Effector memory CD8-positive, alpha-beta T cell (primary cell): ENCODE results near the gene HPN.
A peak's percentile ranks its signal among the peaks of the same experiment; 100 is the strongest.
"Not testable (repeated sequence)": the region's sequence is repeated elsewhere in the genome, so short reads cannot be mapped to it uniquely, and the experiment has no call there.

ENCODE experiments used
- ATAC-seq: fragments of 150-1000 bp; cut with Tn5 transposase; replicated peaks from 2 replicates; pipeline ENCODE4 v1.10.0; 2021; ENCODE audit warnings: mild to moderate bottlenecking, moderate library complexity
- DNase-seq, 3 experiments: peaks; one replicate each; pipeline ENCODE4 v3.0.0; 2021
- H3K27ac Mint-ChIP-seq, 2 donors: one replicate each; pipeline ENCODE4 v1.8.0; 2022; ENCODE audit warnings: mild to moderate bottlenecking in 2 of 2, mixed read lengths in 2 of 2, moderate library complexity in 2 of 2
- H3K27me3 Mint-ChIP-seq, 2 donors: one replicate each; pipeline ENCODE4 v1.8.0; 2022; ENCODE audit warnings: mixed read lengths in 2 of 2
- H3K36me3 Mint-ChIP-seq: one replicate; pipeline ENCODE4 v1.8.0; 2022; ENCODE audit warnings: mild to moderate bottlenecking, moderate library complexity, mixed read lengths; ENCODE audit not compliant: insufficient read depth
- H3K4me1 Mint-ChIP-seq, 2 donors: one replicate each; pipeline ENCODE4 v1.8.0; 2022; ENCODE audit warnings: low read depth in 2 of 2, mixed read lengths in 2 of 2
- H3K4me3 Mint-ChIP-seq, 2 donors: one replicate each; pipeline ENCODE4 v1.8.0; 2022; ENCODE audit warnings: mild to moderate bottlenecking in 2 of 2, mixed read lengths in 2 of 2, moderate library complexity in 2 of 2
- H3K9me3 Mint-ChIP-seq, 2 donors: one replicate each; pipeline ENCODE4 v1.8.0; 2022; ENCODE audit warnings: mixed read lengths in 2 of 2

Gene HPN

DNA sequence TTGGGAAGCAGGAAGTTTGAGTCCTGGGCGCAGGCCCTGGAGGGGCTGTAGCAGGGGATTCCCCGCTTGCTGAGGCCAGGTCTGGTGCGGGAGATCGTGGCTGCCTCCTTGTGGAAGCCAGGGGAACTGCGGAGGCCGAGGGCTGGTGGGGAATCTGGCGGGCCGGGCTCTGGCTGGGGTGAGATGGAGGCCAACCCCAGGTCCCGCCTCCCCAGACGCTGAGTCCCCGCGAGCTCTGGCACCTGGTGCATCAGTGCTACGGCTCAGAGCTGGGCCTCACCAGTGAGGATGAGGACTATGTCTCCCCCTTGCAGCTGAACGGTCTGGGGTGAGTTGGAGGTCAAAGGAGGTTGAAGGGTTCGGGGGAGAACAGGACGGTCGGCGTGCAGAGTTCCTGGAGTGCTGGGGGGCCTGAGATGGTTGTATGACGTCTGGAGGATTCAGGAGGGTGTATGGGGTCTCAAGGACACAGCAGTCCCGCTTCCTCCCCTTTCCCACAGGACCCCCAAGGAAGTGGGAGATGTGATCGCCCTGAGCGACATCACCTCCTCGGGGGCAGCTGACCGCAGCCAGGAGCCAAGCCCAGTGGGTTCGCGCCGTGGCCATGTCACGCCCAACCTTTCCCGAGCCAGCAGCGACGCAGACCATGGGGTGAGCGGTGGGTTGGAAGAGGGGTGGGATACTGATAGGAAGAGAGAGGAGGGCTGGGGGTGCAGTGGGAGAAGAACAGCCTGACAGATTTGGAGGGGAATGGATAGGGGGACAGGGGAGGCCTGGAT is 28.3 kb upstream of the HPN start:
- Mint-ChIP-seq H3K27ac (peak overlapping the region; percentile 95 to 96), H3K4me3 (peak overlapping the region; percentile 75 to 82), H3K36me3 (peaks cover 94% of the 10 kb centered on the region), H3K9me3 (no peaks in the 10 kb centered on the region), H3K27me3 (no peaks in the 10 kb centered on the region), H3K4me1 (peaks cover 54 to 69% of the 10 kb centered on the region in 2 donors)
- ATAC-seq (peak; percentile 67), DNase-seq (peak; percentile 86 to 87 (median 86))

DNA sequence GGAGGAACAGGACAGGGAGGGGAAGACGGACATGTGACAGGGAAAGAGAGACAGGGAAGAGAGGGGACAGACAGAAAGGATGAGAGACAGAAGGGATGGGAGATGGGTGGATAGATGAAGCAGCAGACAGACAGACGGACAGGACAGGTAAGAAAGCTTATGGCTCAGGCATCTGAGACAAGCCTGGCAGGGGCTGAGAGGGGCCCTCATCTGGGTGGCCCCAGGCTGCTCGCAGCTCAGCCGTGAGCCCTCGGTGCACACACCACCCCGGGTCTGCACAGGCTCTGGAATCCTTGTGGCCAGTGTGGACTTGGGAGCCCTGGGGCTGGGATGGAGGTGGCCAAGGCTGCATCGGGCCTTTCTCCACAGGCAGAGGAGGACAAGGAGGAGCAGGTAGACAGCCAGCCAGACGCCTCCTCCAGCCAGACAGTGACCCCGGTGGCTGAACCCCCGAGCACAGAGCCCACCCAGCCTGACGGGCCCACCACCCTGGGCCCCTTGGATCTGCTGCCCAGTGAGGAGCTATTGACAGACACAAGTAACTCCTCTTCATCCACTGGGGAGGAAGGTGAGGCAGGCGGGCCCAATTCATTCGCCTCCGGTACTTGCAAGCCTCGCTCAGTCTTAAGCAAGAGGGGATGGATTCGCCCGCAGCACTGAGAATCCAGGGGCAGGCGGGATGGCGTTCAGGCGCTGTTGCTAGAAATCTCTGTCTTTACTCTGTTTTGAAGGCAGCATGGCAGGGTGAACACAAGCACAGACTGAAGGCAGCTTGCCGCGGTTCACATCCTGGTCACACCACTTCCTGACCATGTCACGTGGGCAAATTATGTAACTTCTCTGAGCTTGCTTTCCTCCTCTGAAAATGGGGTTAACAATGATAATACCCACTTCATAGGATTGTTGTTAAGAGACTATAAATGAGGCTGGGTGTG is 27.4 kb upstream of the HPN start:
- DNase-seq (peak; percentile 63 to 67 (median 66)), ATAC-seq (peak; percentile 66)
- Mint-ChIP-seq H3K27ac (peak overlapping the region; percentile 95 to 96), H3K36me3 (peaks cover 88% of the 10 kb centered on the region), H3K9me3 (no peaks in the 10 kb centered on the region), H3K4me1 (peaks cover 54 to 74% of the 10 kb centered on the region in 2 donors), H3K27me3 (no peaks in the 10 kb centered on the region), H3K4me3 (peak overlapping the region; percentile 75 to 82)

DNA sequence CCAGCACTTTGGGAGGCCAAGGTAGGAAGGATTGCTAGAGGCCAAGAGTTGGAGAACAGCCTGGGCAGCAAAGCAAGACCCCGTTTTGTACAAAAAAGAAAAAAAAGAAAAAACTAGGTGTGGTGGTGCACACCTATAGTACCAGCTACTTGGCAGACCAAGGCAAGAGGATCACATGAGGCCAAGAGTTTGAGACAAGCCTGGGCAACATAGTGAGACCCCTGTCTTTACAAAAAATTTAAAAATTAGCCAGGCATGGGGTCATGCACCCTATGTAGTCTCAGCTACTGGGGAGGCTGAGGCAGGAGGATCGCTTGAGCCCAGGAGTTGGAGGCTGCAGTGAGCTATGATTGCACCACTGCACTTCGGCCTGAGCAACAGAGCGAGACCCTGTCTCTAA is 26.7 kb upstream of the HPN start:
- not testable (repeated sequence) for DNase-seq, H3K27me3 Mint-ChIP-seq, ATAC-seq, H3K9me3 Mint-ChIP-seq
- Mint-ChIP-seq H3K36me3 (peaks cover 89% of the 10 kb centered on the region), H3K27ac (peak overlapping the region; percentile 95 to 96), H3K4me3 (peak overlapping the region; percentile 75 to 82), H3K4me1 (peaks cover 54 to 69% of the 10 kb centered on the region in 2 donors)

DNA sequence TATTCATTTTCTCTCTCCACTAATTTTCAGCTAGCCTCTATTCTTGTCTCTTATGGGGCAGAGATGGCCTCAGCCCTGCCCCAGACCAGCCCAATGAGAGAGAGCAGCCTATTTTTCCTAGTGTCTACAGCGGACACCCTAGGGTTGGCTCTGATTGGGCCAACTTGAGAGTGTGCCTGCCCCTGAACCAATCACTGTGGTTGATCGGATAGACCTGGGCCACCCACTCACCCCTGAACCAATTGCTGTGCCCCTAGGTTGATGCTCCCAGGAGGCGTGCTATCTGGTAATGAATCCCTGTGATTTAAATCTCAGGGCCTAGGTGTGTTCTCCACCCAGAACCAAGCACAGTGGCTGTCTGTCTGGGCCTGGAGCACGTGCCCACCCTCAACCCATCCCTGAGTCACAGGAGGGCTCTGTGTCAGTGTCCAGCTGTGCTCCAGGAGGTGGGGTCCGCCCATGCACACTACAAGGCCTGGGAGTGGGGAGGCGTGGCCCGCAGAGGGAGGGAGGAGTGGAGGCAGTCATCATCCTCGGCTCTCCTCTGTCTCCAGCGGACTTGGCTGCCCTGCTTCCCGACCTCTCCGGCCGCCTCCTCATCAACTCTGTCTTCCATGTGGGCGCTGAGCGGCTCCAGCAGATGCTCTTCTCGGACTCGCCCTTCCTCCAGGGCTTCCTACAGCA is 26.1 kb upstream of the HPN start:
- ATAC-seq (no peak), DNase-seq (no peak)
- H3K4me1 Mint-ChIP-seq = peaks cover 51 to 63% of the 10 kb centered on the region in 2 donors
- H3K9me3 Mint-ChIP-seq = no peaks in the 10 kb centered on the region
- H3K4me3 Mint-ChIP-seq = peak overlapping the region in 1 of 2 donors; percentile 47
- peak overlapping the region; percentile 95 to 96 for H3K27ac Mint-ChIP-seq
- no peaks in the 10 kb centered on the region for H3K27me3 Mint-ChIP-seq
- H3K36me3 Mint-ChIP-seq = peaks cover 89% of the 10 kb centered on the region

DNA sequence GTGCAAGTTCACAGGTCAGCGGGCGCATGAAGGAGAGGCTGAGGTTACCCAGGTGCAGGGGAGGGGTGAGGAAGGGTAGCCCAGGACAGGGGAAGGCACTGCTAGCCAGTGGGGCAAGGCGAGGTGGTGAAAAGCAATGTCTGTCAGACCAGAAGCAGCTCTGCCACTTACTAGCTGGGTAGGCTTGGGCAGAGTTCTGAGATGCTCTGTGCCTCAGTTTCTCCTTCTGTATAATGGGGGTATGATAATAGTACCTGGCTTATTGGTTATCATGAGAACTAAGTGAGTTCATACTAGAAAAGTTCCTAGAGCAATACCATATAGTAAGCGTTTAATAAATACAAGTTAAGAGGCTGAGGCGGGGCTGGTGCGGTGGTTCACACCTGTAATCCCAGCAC is 25.6 kb upstream of the HPN start:
- H3K27me3 Mint-ChIP-seq = no peaks in the 10 kb centered on the region
- peaks cover 48 to 61% of the 10 kb centered on the region in 2 donors for H3K4me1 Mint-ChIP-seq
- peak overlapping the region; percentile 16 to 96 for H3K27ac Mint-ChIP-seq
- no peaks in the 10 kb centered on the region for H3K9me3 Mint-ChIP-seq
- DNase-seq = no peak
- no peak for ATAC-seq
- H3K36me3 Mint-ChIP-seq = peaks cover 89% of the 10 kb centered on the region
- peak overlapping the region in 1 of 2 donors; percentile 47 for H3K4me3 Mint-ChIP-seq

DNA sequence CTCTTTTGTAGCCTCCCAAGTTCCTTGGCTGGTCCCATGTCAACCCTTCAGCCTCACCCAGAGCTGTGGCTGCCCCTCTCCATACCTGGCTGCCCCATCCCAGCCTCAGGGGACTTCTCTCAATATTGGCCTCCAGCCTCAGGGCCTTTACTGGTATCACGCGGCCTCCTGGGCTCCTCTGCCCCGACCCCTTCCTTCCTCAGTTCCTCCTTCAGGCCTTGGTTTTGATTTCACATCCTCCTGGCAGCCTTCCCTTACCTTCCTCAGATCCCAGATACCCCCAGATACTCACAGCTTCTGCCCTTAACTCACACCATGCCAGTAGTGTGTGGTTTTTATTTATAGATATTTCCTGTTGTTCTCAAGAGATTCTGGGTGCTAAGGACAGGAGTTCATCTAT is 24.0 kb upstream of the HPN start:
- peaks cover 88% of the 10 kb centered on the region for H3K36me3 Mint-ChIP-seq
- peaks cover 34 to 49% of the 10 kb centered on the region in 2 donors for H3K4me1 Mint-ChIP-seq
- ATAC-seq = no peak

DNA sequence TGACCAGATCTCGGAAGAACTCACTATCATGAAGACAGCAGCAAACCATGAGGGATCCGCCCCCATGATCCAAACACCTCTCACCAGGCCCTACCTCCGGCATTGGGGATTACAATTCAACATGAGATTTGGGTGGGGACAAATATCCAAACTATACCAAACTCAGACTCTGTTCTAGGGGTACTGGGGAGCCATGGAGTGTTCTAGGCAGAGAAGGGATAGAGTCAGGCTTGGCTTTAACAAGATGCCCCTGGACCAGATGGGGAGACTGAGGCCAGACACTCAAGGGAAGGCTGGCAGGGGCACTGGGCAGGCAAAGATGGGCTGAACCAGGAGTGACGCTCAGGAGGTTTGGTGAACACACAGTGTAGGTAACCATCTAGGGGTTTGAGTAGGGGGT is 23.1 kb upstream of the HPN start:
- Mint-ChIP-seq H3K36me3 (peaks cover 87% of the 10 kb centered on the region), H3K4me1 (peaks cover 25 to 41% of the 10 kb centered on the region in 2 donors), H3K27me3 (no peaks in the 10 kb centered on the region), H3K27ac (peak overlapping the region; percentile 86 to 89), H3K9me3 (no peaks in the 10 kb centered on the region), H3K4me3 (no peak overlapping the region)
- DNase-seq (no peak), ATAC-seq (no peak)

More for the DNA sequence above, 24.0 kb upstream of the HPN start:
- Mint-ChIP-seq H3K27me3 (no peaks in the 10 kb centered on the region), H3K27ac (peak overlapping the region; percentile 86 to 89), H3K4me3 (no peak overlapping the region), H3K9me3 (no peaks in the 10 kb centered on the region)
- DNase-seq = no peak

DNA sequence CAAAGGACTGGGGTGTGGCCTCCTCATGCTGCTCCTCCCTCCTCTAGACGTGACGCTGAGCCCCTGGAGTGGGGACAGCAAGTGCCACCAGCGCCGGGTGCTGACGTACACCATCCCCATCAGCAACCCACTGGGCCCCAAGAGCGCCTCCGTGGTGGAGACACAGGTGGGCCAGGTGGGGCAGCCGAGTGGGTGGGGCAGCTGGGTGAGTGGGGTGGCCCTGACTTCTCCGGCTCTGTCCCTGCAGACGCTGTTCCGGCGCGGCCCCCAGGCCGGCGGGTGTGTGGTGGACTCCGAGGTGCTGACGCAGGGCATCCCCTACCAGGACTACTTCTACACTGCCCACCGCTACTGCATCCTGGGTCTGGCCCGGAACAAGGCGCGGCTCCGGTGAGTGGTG is 22.4 kb upstream of the HPN start:
- H3K4me1 Mint-ChIP-seq = peaks cover 17 to 33% of the 10 kb centered on the region in 2 donors
- DNase-seq (no peak), ATAC-seq (no peak)
- H3K27me3 Mint-ChIP-seq = no peaks in the 10 kb centered on the region
- peak overlapping the region in 1 of 2 donors; percentile 89 for H3K27ac Mint-ChIP-seq
- no peak overlapping the region for H3K4me3 Mint-ChIP-seq
- no peaks in the 10 kb centered on the region for H3K9me3 Mint-ChIP-seq
- peaks cover 85% of the 10 kb centered on the region for H3K36me3 Mint-ChIP-seq

DNA sequence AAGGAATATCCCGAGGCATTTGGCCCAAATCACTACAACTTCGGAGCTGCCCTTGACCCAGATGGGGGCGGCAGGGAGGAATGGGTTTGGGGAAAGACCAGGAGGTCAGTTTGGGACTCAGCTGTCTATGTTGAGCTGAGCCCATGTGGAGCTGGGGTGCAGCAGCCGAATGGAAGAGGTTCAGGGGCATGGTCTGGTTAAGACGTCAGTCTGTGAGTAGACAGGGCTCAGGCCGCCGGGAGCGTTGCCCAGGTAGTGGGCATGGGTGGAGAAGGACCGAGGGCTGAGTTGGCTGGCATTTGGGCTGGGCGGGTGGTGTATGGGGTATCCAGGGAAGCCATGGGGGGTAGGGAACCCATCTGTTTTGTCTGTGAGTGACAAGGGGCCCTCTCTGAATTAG is 20.5 kb upstream of the HPN start:
- Mint-ChIP-seq H3K36me3 (peaks cover 84% of the 10 kb centered on the region), H3K9me3 (no peaks in the 10 kb centered on the region), H3K27me3 (no peaks in the 10 kb centered on the region), H3K4me3 (no peak overlapping the region), H3K4me1 (peaks cover 6 to 18% of the 10 kb centered on the region in 2 donors), H3K27ac (peak overlapping the region in 1 of 2 donors; percentile 89)
- no peak for DNase-seq
- ATAC-seq = no peak

DNA sequence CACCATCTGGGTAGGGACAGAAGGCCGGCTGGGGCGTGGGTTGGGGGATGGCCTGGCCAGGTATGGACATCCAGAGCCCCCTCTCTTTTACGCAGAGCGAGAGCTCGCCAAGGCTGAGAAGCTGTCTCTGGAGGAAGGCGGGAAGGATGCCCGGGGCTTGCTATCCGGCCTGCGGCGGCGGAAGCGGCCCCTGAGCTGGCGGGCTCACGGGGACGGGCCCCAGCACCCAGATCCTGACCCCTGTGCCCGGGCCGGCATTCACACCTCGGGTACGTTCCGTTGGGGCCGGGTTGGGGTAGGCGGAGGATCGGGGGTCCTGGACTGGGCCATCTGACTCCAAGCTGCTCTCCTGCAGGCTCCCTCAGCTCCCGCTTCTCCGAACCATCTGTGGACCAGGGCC is 19.9 kb upstream of the HPN start:
- no peak overlapping the region for H3K27ac Mint-ChIP-seq
- peaks cover 82% of the 10 kb centered on the region for H3K36me3 Mint-ChIP-seq
- peaks cover 6 to 18% of the 10 kb centered on the region in 2 donors for H3K4me1 Mint-ChIP-seq
- no peak overlapping the region for H3K4me3 Mint-ChIP-seq
- ATAC-seq (no peak), DNase-seq (no peak)
- no peaks in the 10 kb centered on the region for H3K9me3 Mint-ChIP-seq
- H3K27me3 Mint-ChIP-seq = no peaks in the 10 kb centered on the region

DNA sequence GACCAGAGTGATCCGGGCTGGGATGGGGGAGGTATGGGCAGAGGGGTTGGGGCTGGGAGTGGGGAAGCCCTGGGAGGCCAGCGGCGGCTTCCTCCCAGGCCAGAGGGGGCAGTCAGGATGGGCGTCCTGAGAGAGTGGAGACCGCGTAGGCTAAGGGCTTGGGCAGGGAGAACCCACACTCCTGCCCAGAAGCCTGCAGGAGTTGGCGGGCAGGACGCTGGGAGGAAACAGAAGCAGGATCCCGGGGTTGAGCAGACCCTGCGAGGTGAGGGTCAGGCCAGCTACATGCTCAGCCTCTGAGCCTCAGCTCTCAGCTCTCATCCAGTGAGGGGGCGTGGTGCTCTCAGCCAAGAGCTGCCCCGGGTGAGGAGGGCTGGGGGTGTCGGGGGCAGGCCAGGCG is 19.1 kb upstream of the HPN start:
- H3K36me3 Mint-ChIP-seq = peaks cover 73% of the 10 kb centered on the region
- H3K9me3 Mint-ChIP-seq = no peaks in the 10 kb centered on the region
- H3K4me1 Mint-ChIP-seq = peaks cover 3 to 14% of the 10 kb centered on the region in 2 donors
- no peak overlapping the region for H3K4me3 Mint-ChIP-seq
- no peak for DNase-seq
- no peak overlapping the region for H3K27ac Mint-ChIP-seq
- no peak for ATAC-seq
- H3K27me3 Mint-ChIP-seq = no peaks in the 10 kb centered on the region

DNA sequence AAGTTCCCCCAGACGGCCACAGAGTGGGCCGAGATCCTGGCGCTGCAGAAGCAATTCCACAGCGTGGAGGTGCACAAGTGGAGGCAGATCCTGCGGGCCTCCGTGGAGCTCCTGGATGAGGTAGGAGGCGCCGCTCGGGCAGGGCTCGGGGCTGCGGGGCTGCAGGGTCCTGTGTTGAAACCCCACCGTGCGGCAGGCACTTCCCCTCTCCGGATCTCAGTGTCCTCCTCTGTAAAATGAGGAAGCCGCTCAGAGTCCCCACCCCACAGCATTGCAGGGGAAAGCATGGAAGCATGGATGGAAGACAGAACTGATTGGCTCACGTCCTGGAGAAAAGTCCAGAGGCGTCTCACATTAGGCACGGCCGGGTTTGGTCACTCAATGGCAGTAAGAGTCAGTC is 18.1 kb upstream of the HPN start:
- no peaks in the 10 kb centered on the region for H3K9me3 Mint-ChIP-seq
- H3K4me1 Mint-ChIP-seq = peaks cover 0 to 16% of the 10 kb centered on the region in 2 donors
- H3K27ac Mint-ChIP-seq = peak overlapping the region in 1 of 2 donors; percentile 85
- peaks cover 71% of the 10 kb centered on the region for H3K36me3 Mint-ChIP-seq
- H3K4me3 Mint-ChIP-seq = no peak overlapping the region
- H3K27me3 Mint-ChIP-seq = no peaks in the 10 kb centered on the region
- ATAC-seq = no peak
- no peak for DNase-seq

DNA sequence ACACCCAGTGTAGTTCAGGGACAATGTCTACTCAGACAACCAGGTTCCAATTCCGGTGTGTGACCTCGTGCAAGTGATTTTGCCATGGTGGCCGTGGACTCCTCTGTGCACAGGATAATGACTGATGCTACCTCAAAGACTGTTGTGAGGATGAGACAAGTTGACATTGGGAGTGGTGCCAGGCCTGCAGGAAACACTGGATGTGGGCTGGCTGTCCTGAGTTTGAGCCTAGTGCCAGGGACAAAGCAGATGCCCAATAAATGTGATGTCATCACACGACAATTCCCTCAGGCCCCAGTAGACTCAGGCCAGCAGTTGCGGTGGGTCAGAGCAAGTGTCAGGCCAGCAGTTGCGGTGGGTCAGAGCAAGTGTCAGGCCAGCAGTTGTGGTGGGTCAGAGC is 17.4 kb upstream of the HPN start:
- H3K36me3 Mint-ChIP-seq = peaks cover 76% of the 10 kb centered on the region

More for the DNA sequence above, 17.4 kb upstream of the HPN start:
- Mint-ChIP-seq H3K9me3 (no peaks in the 10 kb centered on the region), H3K4me3 (no peak overlapping the region), H3K27ac (peak overlapping the region in 1 of 2 donors; percentile 85), H3K4me1 (peaks cover 0 to 15% of the 10 kb centered on the region in 2 donors), H3K27me3 (no peaks in the 10 kb centered on the region)
- DNase-seq (no peak), ATAC-seq (no peak)
